ENCODE measurements around the gene CLCN7.
"Not testable (repeated sequence)": the region's sequence is repeated elsewhere in the genome, so short reads cannot be mapped to it uniquely, and the experiment has no call there.

The CLCN7 gene

GRCh38 chr16:1487395-1488053 is 12.7 kb upstream of the CLCN7 start:
- DNase-seq, result no peak

- DNase-seq, result no peak
Observed at GRCh38 chr16:1486551-1487390, 11.9 kb upstream of the CLCN7 start.

- no peak for DNase-seq
Observed at GRCh38 chr16:1485847-1486496, 11.1 kb upstream of the CLCN7 start.

- DNase-seq, result no peak
Observed at GRCh38 chr16:1481906-1482835, 7.3 kb upstream of the CLCN7 start.

- DNase-seq, result not testable (repeated sequence)
Observed at GRCh38 chr16:1478937-1479336, 4.1 kb upstream of the CLCN7 start.

- no peak for DNase-seq
Observed at GRCh38 chr16:1477033-1477432, 2.2 kb upstream of the CLCN7 start.

- no peak for DNase-seq
Observed at GRCh38 chr16:1475552-1476114, 805 bp upstream of the CLCN7 start.

- no peak for DNase-seq
Observed at GRCh38 chr16:1474082-1474795, 589 bp downstream of the CLCN7 start.

- DNase-seq, result no peak
Observed at GRCh38 chr16:1472974-1473373, 1.9 kb downstream of the CLCN7 start.

GRCh38 chr16:1471569-1472194 is 3.1 kb downstream of the CLCN7 start:
- no peak for DNase-seq

- no peak for DNase-seq
Observed at GRCh38 chr16:1470481-1471251, 4.2 kb downstream of the CLCN7 start.

GRCh38 chr16:1469693-1470201 is 5.1 kb downstream of the CLCN7 start:
- no peak for DNase-seq

GRCh38 chr16:1469141-1469540 is 5.7 kb downstream of the CLCN7 start:
- not testable (repeated sequence) for DNase-seq

GRCh38 chr16:1468426-1468810 is 6.4 kb downstream of the CLCN7 start:
- no peak for DNase-seq

- DNase-seq, result no peak
Observed at GRCh38 chr16:1466968-1467521, 7.8 kb downstream of the CLCN7 start.

GRCh38 chr16:1466054-1466453 is 8.8 kb downstream of the CLCN7 start:
- DNase-seq, result no peak

GRCh38 chr16:1465567-1465915 is 9.3 kb downstream of the CLCN7 start:
- DNase-seq, result no peak

- no peak for DNase-seq
Observed at GRCh38 chr16:1464894-1465566, 9.8 kb downstream of the CLCN7 start.
